KOPT-K1 (cell line): ENCODE results near the gene TMEM108.

ENCODE experiments used
- H3K27ac ChIP-seq: fragments of 200-600 bp; sonication (generic); 2 replicates; pipeline ENCODE4 v1.5.1; 2016; ENCODE audit warnings: antibody characterized with exemption, mild to moderate bottlenecking, low read depth, low read length; ENCODE audit not compliant: poor library complexity, severe bottlenecking
- H3K36me3 ChIP-seq: fragments of 200-600 bp; sonication (generic); 2 replicates; pipeline ENCODE4 v1.5.1; 2017; ENCODE audit warnings: antibody characterized with exemption, mild to moderate bottlenecking, low read length, moderate library complexity; ENCODE audit not compliant: insufficient read depth
- H3K9me3 ChIP-seq: fragments of 200-600 bp; sonication (generic); 2 replicates; pipeline ENCODE4 v1.5.1; 2017; ENCODE audit warnings: antibody characterized with exemption, low read length, mild to moderate bottlenecking; ENCODE audit not compliant: insufficient read depth, poor library complexity, severe bottlenecking

TMEM108 gene

DNA sequence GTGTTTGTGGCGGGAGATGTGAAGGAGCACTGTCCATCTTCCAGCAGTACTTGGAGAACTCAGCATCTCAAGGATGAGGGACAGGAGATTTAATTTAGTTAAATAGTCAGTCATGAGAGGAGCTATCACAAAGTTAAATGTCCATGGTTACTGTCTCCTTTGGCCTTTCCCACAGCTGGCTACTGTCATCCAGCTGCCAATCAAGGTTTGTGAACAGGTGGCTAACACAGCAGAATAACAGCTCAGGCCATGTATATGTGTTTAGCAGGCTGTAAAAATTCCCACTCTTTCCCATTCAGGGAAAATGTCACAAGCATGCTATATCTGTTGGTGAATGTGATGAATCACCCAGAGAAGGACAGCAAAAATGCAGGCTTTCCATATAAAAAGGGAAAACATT, 120.5 kb downstream of the TMEM108 start:
- Histone ChIP-seq H3K36me3 (no peaks in the 10 kb centered on the region), H3K9me3 (no peaks in the 10 kb centered on the region), H3K27ac (no peak overlapping the region)

DNA sequence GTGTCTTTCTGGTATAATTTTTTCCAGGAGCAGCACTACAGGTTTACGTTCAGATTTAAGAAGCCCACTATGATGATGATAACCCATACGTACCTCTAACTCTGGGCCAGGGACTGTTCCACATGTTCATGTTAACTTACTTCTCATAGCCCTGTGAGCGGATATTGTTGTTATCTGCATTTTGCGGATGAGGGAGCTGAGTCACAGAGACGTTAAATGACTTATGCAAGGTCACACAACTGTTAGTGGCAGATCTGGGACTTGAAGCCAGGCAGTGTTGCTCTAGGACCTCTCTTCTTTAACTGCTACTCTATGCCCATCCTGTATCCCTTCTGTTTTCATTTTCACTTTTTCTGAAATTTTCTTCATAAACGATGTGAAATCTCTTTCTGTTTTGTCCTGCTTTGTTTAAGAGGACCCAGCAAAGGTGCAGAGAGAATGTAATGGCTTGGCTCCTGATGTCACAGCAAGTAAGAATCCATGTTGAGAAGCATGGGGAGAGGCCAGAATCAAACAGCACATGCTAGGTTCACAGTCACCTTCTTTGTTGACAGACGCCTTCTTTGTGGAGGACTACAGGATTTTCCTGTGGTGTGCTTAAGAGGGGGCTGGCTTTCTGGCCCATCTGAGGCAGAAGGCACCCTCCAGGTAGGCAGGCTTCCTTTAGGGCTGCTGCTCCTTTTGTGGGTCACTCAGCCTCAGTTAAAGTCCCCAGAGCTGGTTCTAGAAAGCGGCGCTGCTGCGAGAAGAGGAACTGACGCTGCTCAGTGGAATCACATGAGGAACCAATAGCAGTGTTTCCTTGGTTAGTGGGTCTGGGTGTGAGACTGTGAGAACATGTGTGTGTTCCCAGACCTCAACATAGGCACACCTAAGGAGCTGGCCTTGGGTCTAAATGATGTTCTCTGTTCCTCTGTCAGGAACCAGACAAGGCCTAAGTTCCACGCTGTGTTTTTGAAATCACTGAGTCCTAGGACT, 121.6 kb downstream of the TMEM108 start:
- Histone ChIP-seq H3K36me3 (no peaks in the 10 kb centered on the region), H3K27ac (no peak overlapping the region), H3K9me3 (no peaks in the 10 kb centered on the region)

- Histone ChIP-seq H3K9me3 (no peaks in the 10 kb centered on the region), H3K36me3 (no peaks in the 10 kb centered on the region), H3K27ac (no peak overlapping the region)
Measured at GRCh38 chr3:133161656-133162055, 123.5 kb downstream of the TMEM108 start.

- Histone ChIP-seq H3K27ac (no peak overlapping the region), H3K36me3 (no peaks in the 10 kb centered on the region), H3K9me3 (no peaks in the 10 kb centered on the region)
Measured at GRCh38 chr3:133162265-133162664, 124.1 kb downstream of the TMEM108 start.

GRCh38 chr3:133162670-133163305, 124.6 kb downstream of the TMEM108 start:
- Histone ChIP-seq H3K9me3 (no peaks in the 10 kb centered on the region), H3K36me3 (no peaks in the 10 kb centered on the region), H3K27ac (no peak overlapping the region)

DNA sequence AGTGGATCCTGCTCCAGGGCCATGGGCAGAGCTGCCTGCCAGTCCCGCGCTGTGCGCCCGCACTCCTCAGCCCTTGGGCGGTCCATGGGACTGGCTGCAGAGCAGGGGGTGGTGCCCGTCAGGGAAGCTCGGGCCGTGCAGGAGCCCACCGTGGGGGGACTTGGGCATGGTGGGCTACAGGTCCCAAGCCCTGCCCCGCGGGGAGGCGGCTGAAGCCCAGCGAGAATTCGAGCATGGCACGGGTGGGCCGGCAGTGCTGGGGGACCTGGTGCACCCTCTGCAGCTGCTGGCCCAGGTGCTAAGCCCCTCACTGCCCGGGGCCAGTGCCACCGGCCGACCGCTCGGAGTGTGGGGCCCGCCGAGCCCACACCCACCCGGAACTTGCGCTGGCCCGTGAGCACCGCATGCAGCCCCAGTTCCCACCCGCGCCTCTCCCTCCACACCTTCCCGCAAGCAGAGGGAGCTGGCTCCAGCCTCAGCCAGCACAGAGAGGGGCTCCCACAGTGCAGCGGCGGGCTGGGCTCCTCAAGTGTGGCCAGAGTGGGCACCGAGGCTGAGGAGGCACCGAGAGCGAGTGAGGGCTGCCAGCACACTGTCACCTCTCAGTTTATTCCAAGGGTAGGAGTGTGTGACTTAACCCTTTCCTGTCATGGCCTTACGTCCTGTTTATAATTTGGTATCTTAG, 129.3 kb downstream of the TMEM108 start:
- Histone ChIP-seq H3K27ac (no peak overlapping the region), H3K9me3 (no peaks in the 10 kb centered on the region), H3K36me3 (no peaks in the 10 kb centered on the region)

GRCh38 chr3:133168025-133168401, 129.8 kb downstream of the TMEM108 start:
- H3K9me3 ChIP-seq, result no peaks in the 10 kb centered on the region
- no peaks in the 10 kb centered on the region for H3K36me3 ChIP-seq
- H3K27ac ChIP-seq, result no peak overlapping the region

- no peak overlapping the region for H3K27ac ChIP-seq
- H3K36me3 ChIP-seq, result no peaks in the 10 kb centered on the region
- no peaks in the 10 kb centered on the region for H3K9me3 ChIP-seq
Measured at GRCh38 chr3:133169331-133170068, 131.3 kb downstream of the TMEM108 start.

DNA sequence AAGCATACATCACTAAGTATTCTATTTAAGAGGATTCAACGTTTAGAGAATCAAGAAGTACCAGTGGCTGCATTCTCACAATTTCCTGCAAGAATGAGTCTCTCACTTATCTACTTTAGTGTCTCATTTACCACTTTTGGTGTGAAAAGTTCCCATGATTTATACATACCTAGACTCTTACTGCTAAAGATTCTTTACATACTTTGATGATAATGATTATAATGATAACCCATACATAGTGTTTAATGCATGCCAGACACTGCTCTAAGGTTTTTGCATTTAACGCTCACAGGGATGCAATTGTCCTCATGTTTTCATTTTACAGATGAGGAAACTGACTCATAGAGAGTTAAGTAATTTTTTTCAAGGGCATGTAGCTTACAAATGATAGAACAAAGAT, 133.6 kb downstream of the TMEM108 start:
- H3K27ac ChIP-seq, result no peak overlapping the region
- H3K36me3 ChIP-seq, result no peaks in the 10 kb centered on the region

GRCh38 chr3:133181392-133182150, 143.4 kb downstream of the TMEM108 start:
- no peaks in the 10 kb centered on the region for H3K36me3 ChIP-seq
- H3K27ac ChIP-seq, result no peak overlapping the region
- no peaks in the 10 kb centered on the region for H3K9me3 ChIP-seq

More for the DNA sequence above, 133.6 kb downstream of the TMEM108 start:
- H3K9me3 ChIP-seq, result no peaks in the 10 kb centered on the region

- Histone ChIP-seq H3K36me3 (no peaks in the 10 kb centered on the region), H3K27ac (no peak overlapping the region)
Measured at GRCh38 chr3:133187870-133188379, 149.7 kb downstream of the TMEM108 start.

GRCh38 chr3:133188996-133189395, 150.8 kb downstream of the TMEM108 start:
- Histone ChIP-seq H3K9me3 (no peaks in the 10 kb centered on the region), H3K36me3 (no peaks in the 10 kb centered on the region), H3K27ac (no peak overlapping the region)

More at GRCh38 chr3:133187870-133188379, 149.7 kb downstream of the TMEM108 start:
- H3K9me3 ChIP-seq, result no peaks in the 10 kb centered on the region

DNA sequence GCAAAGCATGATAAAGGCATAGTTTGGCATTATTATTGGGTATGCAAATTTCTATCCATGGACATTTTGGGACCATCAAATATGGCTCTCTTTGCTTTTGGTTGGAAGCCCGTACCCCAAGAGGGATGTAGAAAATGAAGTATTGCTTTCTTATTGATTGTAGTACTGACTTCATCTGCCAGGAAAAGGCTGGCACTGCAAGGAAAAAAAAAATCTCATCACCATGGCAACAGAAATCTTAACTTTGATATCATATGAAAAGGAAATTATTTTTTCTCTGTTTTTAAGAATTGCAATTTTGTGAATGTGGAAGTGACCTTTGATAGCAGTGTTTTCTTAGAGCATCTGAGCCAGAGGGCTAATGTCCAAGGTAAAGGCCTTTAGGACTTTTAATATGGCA, 151.7 kb downstream of the TMEM108 start:
- H3K36me3 ChIP-seq, result no peaks in the 10 kb centered on the region

GRCh38 chr3:133191818-133192217, 153.6 kb downstream of the TMEM108 start:
- H3K9me3 ChIP-seq, result no peaks in the 10 kb centered on the region
- H3K27ac ChIP-seq, result no peak overlapping the region
- no peaks in the 10 kb centered on the region for H3K36me3 ChIP-seq

More for the DNA sequence above, 151.7 kb downstream of the TMEM108 start:
- Histone ChIP-seq H3K27ac (no peak overlapping the region), H3K9me3 (no peaks in the 10 kb centered on the region)
